ENCODE data around the gene MTR.

The MTR gene

DNA sequence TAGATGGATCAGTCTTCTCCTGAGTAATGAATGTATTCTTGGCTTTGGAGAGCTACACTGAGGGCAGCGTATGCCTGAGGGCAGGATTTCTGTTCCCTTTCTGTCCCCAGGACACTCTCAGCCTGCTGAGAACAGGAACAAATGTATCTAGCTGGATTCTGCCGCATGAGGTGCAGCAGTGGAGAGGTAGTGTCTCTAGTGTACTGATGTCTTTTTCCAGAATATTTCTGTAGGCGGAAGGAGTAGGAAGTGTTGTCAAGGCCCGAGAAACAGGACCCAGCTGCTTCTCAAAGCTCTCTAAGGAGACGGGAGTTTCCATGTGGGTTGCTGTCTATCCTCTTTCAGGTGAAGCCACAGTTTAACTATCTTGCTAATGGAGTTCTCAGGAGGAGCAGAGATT, 143.7 kb downstream of the MTR start:
- Histone ChIP-seq H3K4me2 (no peak overlapping the region), H4K20me1 (ENCODE audit: insufficient read depth) (no peaks in the 10 kb centered on the region), H3K4me1 (ENCODE audit: low read depth, poor library complexity, severe bottlenecking) (no peaks in the 10 kb centered on the region), H2AFZ (ENCODE audit: low read depth) (no peak overlapping the region), H3K36me3 (ENCODE audit: insufficient read depth) (no peaks in the 10 kb centered on the region), H3K9ac (no peak overlapping the region), H3K27me3 (ENCODE audit: insufficient read depth, low read depth) (no peaks in the 10 kb centered on the region), H3K27ac (no peak overlapping the region), H3K79me2 (ENCODE audit: insufficient read depth, low read depth) (no peaks in the 10 kb centered on the region), H3K4me3 (IDR thresholded peaks at IDR 0.05; ENCODE audit: insufficient read depth, low read depth, low read length) (no peak overlapping the region)
- TF ChIP-seq, protein P1, sequence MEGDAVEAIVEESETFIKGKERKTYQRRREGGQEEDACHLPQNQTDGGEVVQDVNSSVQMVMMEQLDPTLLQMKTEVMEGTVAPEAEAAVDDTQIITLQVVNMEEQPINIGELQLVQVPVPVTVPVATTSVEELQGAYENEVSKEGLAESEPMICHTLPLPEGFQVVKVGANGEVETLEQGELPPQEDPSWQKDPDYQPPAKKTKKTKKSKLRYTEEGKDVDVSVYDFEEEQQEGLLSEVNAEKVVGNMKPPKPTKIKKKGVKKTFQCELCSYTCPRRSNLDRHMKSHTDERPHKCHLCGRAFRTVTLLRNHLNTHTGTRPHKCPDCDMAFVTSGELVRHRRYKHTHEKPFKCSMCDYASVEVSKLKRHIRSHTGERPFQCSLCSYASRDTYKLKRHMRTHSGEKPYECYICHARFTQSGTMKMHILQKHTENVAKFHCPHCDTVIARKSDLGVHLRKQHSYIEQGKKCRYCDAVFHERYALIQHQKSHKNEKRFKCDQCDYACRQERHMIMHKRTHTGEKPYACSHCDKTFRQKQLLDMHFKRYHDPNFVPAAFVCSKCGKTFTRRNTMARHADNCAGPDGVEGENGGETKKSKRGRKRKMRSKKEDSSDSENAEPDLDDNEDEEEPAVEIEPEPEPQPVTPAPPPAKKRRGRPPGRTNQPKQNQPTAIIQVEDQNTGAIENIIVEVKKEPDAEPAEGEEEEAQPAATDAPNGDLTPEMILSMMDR (conservative IDR thresholded peaks at IDR 0.05; ENCODE audit: low read depth, low read length), result no peak

GRCh38 chr1:236942431-236942830, 147.3 kb downstream of the MTR start:
- Histone ChIP-seq H4K20me1 (ENCODE audit: insufficient read depth) (no peaks in the 10 kb centered on the region), H3K27ac (no peak overlapping the region), H3K79me2 (ENCODE audit: insufficient read depth, low read depth) (no peaks in the 10 kb centered on the region), H3K9ac (no peak overlapping the region), H3K4me1 (ENCODE audit: low read depth, poor library complexity, severe bottlenecking) (no peaks in the 10 kb centered on the region), H3K4me3 (IDR thresholded peaks at IDR 0.05; ENCODE audit: insufficient read depth, low read depth, low read length) (no peak overlapping the region), H3K36me3 (ENCODE audit: insufficient read depth) (no peaks in the 10 kb centered on the region), H2AFZ (ENCODE audit: low read depth) (no peak overlapping the region), H3K27me3 (ENCODE audit: insufficient read depth, low read depth) (no peaks in the 10 kb centered on the region), H3K4me2 (no peak overlapping the region)
- TF ChIP-seq, protein P1 (conservative IDR thresholded peaks at IDR 0.05; ENCODE audit: low read depth, low read length), result no peak

- Histone ChIP-seq H3K27ac (no peak overlapping the region), H3K4me2 (no peak overlapping the region), H3K27me3 (ENCODE audit: insufficient read depth, low read depth) (no peaks in the 10 kb centered on the region), H3K36me3 (ENCODE audit: insufficient read depth) (no peaks in the 10 kb centered on the region), H3K9ac (no peak overlapping the region), H4K20me1 (ENCODE audit: insufficient read depth) (no peaks in the 10 kb centered on the region), H2AFZ (ENCODE audit: low read depth) (no peak overlapping the region), H3K4me3 (IDR thresholded peaks at IDR 0.05; ENCODE audit: insufficient read depth, low read depth, low read length) (no peak overlapping the region), H3K4me1 (ENCODE audit: low read depth, poor library complexity, severe bottlenecking) (no peaks in the 10 kb centered on the region), H3K79me2 (ENCODE audit: insufficient read depth, low read depth) (no peaks in the 10 kb centered on the region)
- TF ChIP-seq, protein P1 (conservative IDR thresholded peaks at IDR 0.05; ENCODE audit: low read depth, low read length), result no peak
These were observed 149.5 kb downstream of the MTR start for GRCh38 chr1:236944556-236944955.

- Histone ChIP-seq H3K9ac (no peak overlapping the region), H3K27ac (no peak overlapping the region), H3K4me3 (IDR thresholded peaks at IDR 0.05; ENCODE audit: insufficient read depth, low read depth, low read length) (no peak overlapping the region), H3K79me2 (ENCODE audit: insufficient read depth, low read depth) (no peaks in the 10 kb centered on the region), H3K27me3 (ENCODE audit: insufficient read depth, low read depth) (no peaks in the 10 kb centered on the region), H3K4me1 (ENCODE audit: low read depth, poor library complexity, severe bottlenecking) (no peaks in the 10 kb centered on the region), H3K4me2 (no peak overlapping the region), H2AFZ (ENCODE audit: low read depth) (no peak overlapping the region), H3K36me3 (ENCODE audit: insufficient read depth) (no peaks in the 10 kb centered on the region), H4K20me1 (ENCODE audit: insufficient read depth) (no peaks in the 10 kb centered on the region)
- TF ChIP-seq, protein P1 (conservative IDR thresholded peaks at IDR 0.05; ENCODE audit: low read depth, low read length), result no peak
These were observed 149.9 kb downstream of the MTR start for GRCh38 chr1:236945002-236945401.
